Measurements from ENCODE around the gene SDHB. TPM values are rescaled to one million over a fixed set of nuclear protein-coding genes. Genes with fewer than 3 reads are reported as not detected.

SDHB gene
- total and polyA plus RNA-seq, 2 of the 8 experiments (the other 6 are each of a cell fraction or from before 2014, with no cell fraction given): 84.0 to 98.7 TPM

- peaks cover 2 to 39% (median 19%) of the 10 kb centered on the region in 4 experiments; a peak in 7 of 8 replicates for H3K36me3 ChIP-seq (ENCODE audit: control insufficient read depth in 2 of 4, insufficient read depth in 4 of 4, low read length in 3 of 4)
- no peak for TF ChIP-seq HDAC2 (IDR thresholded peaks at IDR 0.05; ENCODE audit: borderline replicate concordance in 1 of 2, low read depth in 2 of 2, low read length in 2 of 2)
- no peak overlapping the region for H3K14ac ChIP-seq (ENCODE audit: insufficient read length)
- no peak overlapping the region for H3K4me2 ChIP-seq (ENCODE audit: insufficient read depth in 1 of 2, low read depth in 2 of 2, low read length in 2 of 2)
- CTCF ChIA-PET (ENCODE audit: partially characterized antibody): interaction anchor here (0.6 to 11.4 kb wide), 5 partner anchors 11 to 47 kb away, joined by 3 to 164 read pairs (median 7); partner anchors contain the start of gene MFAP2
- H2BK5ac ChIP-seq (ENCODE audit: low read depth, low read length): no peak overlapping the region
- no peak overlapping the region for H2AFZ ChIP-seq (ENCODE audit: low read length)
- H3K23ac ChIP-seq (ENCODE audit: insufficient read length): no peak overlapping the region
- H4K8ac ChIP-seq (ENCODE audit: extremely low read depth, insufficient read depth, low read length): no peak overlapping the region
- POLR2A ChIA-PET (ENCODE audit: partially characterized antibody): no interaction called here
- no peak overlapping the region for H2BK120ac ChIP-seq (replicated peaks; ENCODE audit: low read depth, low read length)
- no peak overlapping the region for H3K27ac ChIP-seq (ENCODE audit: low read depth, low read length)
- no peak overlapping the region for H3K18ac ChIP-seq (ENCODE audit: extremely low read depth, low read length)
- no peak overlapping the region for H3K4ac ChIP-seq (replicated peaks; ENCODE audit: insufficient read length, low read depth, low read length)
- H4K5ac ChIP-seq (ENCODE audit: insufficient read length, low read depth, low read length): no peak overlapping the region
- FAIRE-seq (no peak), DNase-seq (ENCODE audit: low read depth in 1 of 2, low spot score in 2 of 2) (no peak)
- H3K79me2 ChIP-seq (ENCODE audit: control insufficient read depth in 1 of 2, insufficient read depth in 2 of 2, low read length in 2 of 2): no peaks in the 10 kb centered on the region
- 93% methylated on average over 10 of the region's 10 CpGs; no CpG with 5 or more reads in 1 of the 2 experiments for WGBS, 2 experiments (ENCODE audit: extremely low coverage in 1 of 2, insufficient coverage in 1 of 2, insufficient read length in 1 of 2, insufficient replicate concordance in 2 of 2, low coverage in 1 of 2, low lambda C conversion rate in 2 of 2, missing lambda C conversion rate in 1 of 2)
- H3K27me3 ChIP-seq (replicated peaks in 1 of 4; ENCODE audit: control insufficient read depth in 3 of 4, extremely low read depth in 1 of 4, insufficient read depth in 3 of 4, low read length in 3 of 4): no peaks in the 10 kb centered on the region
- H2BK12ac ChIP-seq (ENCODE audit: low read depth, low read length): no peak overlapping the region
- no peak overlapping the region for H2BK20ac ChIP-seq (ENCODE audit: low read length)
- no peak overlapping the region for H3K4me3 ChIP-seq (ENCODE audit: extremely low read depth in 1 of 4, insufficient read depth in 2 of 4, low read depth in 3 of 4, low read length in 4 of 4)
- peaks cover 0 to 7% of the 10 kb centered on the region in 2 experiments for H4K20me1 ChIP-seq (replicated peaks in 1 of 2; ENCODE audit: control insufficient read depth in 1 of 2, insufficient read depth in 2 of 2, low read length in 2 of 2)
- no peaks in the 10 kb centered on the region for H3K79me1 ChIP-seq (ENCODE audit: low read depth, low read length)
- H2BK15ac ChIP-seq (ENCODE audit: low read length): no peak overlapping the region
- no peak overlapping the region for H2AK5ac ChIP-seq (ENCODE audit: low read depth, low read length)
- no peak overlapping the region for H4K91ac ChIP-seq (replicated peaks; ENCODE audit: insufficient read length, low read length)
- H3K4me1 ChIP-seq (replicated peaks in 1 of 4; ENCODE audit: control insufficient read depth in 3 of 4, insufficient read depth in 4 of 4, low read length in 3 of 4): no peaks in the 10 kb centered on the region
- H3K56ac ChIP-seq (replicated peaks; ENCODE audit: insufficient read length, low read depth, low read length): no peak overlapping the region
- H3K23me2 ChIP-seq (ENCODE audit: low read depth, low read length): no peaks in the 10 kb centered on the region
- H3K9me3 ChIP-seq (ENCODE audit: insufficient read depth in 2 of 2, low read depth in 1 of 2, low read length in 1 of 2): no peaks in the 10 kb centered on the region
- H3K9ac ChIP-seq (replicated peaks in 1 of 4; ENCODE audit: extremely low read depth in 1 of 4, low read depth in 3 of 4, low read length in 3 of 4): no peak overlapping the region
These were observed 55.2 kb downstream of the SDHB start for GRCh38 chr1:16998589-16998988.
